HTR-8/SVneo (cell line): ENCODE results near the gene VEGFD.
A peak's percentile ranks its signal among the peaks of the same experiment; 100 is the strongest.

Source experiments
- DNase-seq: peaks from one replicate; pipeline ENCODE4 v3.0.0; 2011; ENCODE audit warnings: low spot score, mixed read lengths; ENCODE audit not compliant: insufficient read length
- FAIRE-seq: peaks from 2 replicates; lab custom pipeline; 2011; peaks lifted over from hg19 to GRCh38; lab: Jason Lieb, UNC

Gene VEGFD

DNA sequence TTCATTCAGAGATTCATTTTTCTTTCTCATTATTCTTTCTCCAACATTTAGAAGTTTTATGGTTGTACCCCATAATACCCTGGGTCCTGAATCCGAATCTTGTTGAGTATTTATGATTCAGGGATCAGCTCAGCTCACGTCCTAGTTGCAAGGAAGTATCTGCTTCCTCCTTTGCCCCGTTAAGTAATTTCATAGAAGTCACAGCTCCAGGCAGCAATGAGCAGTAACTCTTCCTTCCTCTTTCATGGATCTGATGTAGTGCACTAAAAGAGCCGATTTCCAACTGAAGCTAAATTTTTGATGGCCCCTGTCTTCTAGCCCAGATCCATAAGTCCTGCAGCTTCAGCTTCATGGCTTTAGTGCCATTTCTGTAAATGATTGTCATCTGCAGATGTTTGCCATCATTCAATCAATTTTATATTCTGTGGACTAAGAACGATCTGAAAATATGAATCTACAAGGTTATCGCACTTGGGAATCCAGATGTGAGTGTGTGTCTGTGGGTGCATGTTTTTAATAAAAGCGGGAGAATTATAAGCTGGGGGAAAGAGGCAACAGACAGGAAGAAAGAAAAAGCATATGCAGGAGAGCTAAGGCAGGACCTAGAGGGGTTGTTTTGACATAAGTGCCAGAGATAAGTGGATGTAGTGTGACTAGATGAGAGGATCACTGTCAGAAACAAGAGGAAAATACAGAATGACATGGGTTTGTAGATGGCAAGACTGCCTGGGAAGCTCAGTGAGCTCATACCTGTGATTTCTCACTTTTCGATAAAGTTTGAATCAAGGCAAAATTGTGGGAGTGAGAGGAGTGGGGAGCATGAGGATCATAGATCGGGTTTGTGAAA lies 17.5 kb downstream of the VEGFD start:
- no peak for DNase-seq

DNA sequence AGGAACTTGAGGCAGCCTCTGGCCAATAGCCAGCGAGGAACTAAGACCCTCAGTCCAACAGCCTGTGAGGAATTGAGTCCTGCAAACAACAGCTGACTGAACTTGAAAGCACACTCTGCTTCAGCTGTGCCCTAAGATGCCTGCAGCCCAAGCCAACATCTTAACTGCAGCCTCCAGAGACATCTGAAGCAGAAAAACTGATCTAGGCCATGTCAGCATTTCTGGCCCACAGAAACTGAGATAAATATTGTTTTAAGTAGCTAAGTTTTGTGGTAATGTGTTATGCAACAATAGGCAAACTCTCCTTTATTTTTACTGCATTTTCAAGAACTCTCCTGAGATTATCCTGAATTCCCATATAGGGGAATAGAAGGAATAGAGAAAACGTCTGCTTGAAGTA lies 24.5 kb downstream of the VEGFD start:
- FAIRE-seq: no peak

More for the DNA sequence above, 17.5 kb downstream of the VEGFD start:
- no peak for FAIRE-seq

DNA sequence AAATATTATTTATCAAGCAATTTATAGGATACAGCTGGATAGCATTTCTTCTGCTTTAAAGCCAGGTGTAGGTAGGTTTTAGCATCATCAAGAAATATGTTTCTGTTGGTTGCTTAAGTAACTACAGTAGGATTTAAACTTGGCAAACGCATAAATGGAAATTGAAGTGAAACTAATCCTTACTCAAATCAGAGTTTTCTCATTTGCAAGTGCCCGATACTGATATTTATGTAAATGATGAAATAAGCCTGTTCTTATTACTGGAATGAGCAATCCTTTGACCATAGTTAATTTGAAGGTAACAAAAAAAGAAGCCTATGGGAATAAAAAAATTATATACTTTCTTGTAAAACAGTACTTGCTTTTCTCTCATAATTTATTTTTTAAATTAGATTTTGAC lies 25.7 kb downstream of the VEGFD start:
- DNase-seq (no peak), FAIRE-seq (no peak)

More for the DNA sequence above, 24.5 kb downstream of the VEGFD start:
- no peak for DNase-seq

DNA sequence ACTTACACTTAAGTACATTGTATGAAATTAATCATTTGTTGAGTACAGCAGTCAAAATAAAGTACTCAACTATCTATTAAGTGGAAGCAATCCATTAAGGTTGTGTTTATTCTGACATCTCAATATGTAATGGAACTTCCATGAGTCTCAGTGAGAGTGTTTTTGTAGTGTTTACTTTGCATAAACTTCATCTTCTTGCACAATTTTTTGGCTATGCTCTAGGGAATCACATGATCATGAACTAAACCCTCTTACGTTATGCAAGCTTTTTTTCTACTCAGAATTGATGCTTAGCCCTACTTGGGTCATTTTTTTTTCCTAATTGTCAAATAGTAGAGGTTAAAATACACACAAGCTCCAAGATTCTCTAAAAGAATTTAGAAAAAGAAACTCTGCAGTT lies 27.8 kb downstream of the VEGFD start:
- no peak for DNase-seq
- no peak for FAIRE-seq

DNA sequence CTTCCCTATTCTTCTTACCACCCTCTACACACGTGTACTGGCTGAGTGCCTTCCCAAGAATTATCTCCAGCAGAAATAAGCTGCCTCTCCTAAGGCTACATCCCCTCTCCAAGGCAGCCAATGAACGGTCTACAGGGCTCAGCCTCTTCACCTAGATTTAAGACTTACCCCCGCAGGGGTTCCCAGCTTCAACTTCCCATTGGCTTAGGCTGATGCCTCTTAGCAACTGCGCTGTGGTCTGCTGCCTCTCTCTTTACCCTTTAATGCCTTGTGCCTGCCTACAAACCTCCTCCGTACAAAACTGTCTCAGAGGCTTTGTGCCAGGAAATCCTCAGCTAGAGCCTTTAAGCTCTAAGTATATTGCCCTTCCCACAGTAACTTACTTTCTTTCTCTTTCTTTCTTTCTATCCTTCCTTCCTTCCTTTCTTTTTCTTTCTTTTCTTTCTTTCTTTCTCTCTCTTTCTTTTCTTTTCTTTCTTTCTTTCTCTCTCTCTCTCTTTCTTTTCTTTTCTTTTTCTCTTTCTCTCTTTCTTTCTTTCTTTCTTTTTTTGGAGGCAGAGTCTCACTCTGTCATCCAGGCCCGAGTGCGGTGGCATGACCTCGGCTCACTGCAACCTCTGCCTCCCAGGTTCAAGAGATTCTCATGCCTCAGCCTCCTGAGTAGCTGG lies 33.8 kb downstream of the VEGFD start:
- FAIRE-seq (no peak), DNase-seq (no peak)

DNA sequence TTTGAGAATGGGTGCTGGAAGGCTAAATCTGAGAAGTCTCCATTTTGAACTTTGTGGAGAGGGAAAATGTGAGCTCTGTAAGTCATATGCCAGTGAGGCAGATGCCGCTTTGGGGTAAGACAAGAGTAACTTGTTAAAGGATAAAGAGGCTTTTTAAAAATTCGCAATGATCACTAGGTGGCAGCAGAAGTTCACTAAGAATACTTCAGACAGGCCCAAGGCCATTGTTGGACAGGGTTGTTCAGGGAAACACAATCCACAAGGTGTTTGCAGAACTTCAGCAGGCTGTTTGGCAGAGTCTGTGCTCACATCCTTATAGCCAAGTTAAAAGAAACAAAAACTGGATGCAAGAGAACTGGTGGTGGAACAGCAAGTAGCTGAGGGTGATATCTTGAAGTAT lies 35.2 kb downstream of the VEGFD start:
- DNase-seq (peak; percentile 47), FAIRE-seq (no peak)

DNA sequence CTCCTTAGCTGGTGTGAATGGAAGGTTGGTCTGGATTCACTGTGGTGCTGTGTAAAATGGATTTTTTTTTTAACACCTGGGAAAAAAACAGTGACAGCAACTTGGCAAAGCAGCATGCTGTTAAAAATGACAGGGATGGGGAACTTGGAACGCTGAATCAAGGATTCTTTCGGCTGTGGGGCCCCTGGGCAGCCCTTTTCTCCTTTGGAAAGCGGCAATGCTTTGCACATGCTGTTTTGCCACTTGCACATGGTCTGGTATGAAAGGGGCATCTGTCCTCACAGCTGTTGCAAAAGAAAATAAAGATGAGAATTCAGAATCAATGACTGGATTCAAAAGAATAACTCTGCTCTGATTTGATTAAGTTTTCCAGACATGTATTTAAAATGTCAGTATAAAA lies 38.2 kb downstream of the VEGFD start:
- no peak for DNase-seq
- FAIRE-seq: no peak

DNA sequence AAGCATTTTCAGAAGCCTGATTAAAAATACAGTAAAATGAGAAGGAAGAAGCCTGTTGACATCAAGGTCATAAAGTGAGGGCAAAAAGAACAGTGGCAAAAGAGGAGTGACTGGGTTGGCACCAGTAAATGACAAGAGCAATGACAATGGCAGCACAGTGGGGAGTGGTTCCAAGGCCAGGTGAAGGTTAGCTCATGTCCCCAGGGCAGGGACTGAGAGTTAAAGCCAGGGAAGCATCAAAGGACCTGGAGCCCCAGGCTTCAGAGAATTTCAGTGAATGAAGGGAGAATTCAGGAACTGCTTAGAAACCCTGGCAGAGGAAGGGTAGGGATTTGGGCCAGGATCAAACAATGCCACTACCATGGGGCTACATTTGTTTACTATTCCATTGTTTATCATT lies 40.1 kb downstream of the VEGFD start:
- FAIRE-seq (no peak), DNase-seq (no peak)

DNA sequence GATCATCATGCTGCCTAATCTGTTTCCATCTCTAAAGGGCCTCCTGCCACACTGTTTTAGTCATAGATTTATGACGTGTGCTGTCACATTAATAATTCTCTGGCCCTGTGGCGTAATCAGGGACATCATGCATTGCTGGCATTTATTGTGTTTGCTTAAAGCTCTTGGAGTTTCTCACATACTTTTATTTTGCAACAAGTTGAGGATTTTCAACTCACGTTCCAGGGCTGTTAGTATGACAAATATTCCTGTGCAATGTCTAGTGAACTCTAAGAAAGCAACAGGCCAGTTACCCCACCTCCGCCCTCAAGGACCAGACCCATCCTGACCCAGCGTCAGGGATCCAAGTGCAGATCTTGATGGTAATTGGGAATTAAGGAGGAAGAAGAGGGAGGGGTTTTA lies 41.1 kb downstream of the VEGFD start:
- no peak for FAIRE-seq

DNA sequence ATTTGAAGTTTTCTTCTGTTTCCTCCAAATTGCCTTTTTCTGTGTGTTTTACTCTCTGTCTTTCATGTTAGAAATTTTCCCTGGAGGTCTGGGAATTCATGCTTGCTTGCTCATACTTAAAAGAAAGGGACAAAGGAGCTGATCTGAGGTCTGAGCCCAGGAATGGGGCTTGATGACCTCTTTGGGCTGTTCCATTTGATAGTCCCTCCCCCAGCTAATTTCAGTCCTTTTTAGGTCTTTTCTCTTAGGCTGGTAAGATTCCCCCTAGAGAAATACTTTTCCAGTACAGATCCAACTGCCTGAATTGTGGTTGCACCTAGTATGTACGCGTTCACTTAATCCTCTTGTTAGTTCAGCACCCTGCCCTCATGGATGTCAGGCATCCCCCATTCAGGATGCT lies 43.3 kb downstream of the VEGFD start:
- DNase-seq: no peak
- no peak for FAIRE-seq

More for the DNA sequence above, 41.1 kb downstream of the VEGFD start:
- DNase-seq: no peak

DNA sequence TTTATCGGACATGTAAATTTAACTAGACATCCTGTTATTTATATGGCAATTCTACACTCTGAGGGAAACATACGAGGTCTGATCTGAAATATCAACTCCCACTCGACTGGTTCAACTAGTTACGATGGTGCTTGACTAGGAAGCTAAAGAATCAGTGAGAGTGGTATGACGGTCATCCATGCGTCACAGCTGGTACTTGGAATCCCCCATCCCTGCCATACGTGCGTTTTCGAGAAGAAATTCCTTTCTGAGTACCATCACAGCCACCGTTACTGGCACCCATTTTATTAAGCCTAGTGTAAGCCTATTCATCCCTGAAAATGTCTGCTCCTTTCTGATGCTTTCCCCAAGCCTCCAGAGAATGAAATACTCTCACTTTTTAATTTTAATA lies 48.2 kb downstream of the VEGFD start:
- FAIRE-seq (peak; percentile 44), DNase-seq (no peak)

DNA sequence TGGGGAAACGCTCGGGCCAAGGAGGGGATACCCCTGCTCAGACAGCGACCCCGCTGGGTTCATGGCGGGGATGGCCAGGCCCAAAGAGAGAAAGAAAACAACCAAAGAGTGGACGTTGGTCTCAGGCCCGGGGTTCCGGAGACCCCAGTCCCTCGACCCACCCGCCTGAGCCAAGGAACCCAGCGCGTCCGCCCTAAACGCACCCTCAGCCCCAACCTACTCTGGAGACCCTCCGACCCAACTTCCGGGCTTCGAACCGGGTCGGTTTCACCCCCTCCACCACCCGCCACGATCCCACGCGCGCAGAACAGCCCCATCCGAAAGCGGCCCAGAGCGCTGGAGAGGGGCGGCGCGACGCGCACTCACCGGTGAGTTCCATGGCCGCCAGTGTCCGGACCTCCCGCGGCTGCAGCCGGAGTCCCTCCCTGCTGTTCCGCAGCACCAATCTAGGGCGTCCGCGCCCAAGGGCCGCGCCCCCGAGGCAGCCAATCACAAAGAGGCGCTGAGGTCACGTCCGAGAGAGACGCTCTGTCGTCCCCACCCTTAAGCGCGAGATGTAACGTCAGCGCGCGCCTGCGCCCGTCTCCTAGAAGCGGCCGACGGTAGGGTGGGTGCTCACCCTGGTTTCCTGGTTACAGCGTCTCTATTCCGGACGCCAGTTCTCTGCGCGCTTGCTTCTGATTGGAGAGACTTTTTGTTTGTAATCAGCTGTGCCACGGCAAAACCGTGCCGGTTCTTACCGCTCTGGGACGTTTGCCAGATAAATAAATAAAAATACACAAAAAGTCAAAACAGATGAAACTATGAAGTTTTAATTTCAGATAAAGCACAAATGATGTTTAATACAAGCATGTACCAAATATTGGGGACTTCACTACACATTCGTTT lies 48.8 kb downstream of the VEGFD start, which contains the start of gene PIGA:
PIGA (minus strand) TSS at position 389 of the 888 bp plus-strand sequence. CDS start 3,593 bp downstream, outside the sequence.
- DNase-seq (peak; percentile 69), FAIRE-seq (peak; percentile 63)

DNA sequence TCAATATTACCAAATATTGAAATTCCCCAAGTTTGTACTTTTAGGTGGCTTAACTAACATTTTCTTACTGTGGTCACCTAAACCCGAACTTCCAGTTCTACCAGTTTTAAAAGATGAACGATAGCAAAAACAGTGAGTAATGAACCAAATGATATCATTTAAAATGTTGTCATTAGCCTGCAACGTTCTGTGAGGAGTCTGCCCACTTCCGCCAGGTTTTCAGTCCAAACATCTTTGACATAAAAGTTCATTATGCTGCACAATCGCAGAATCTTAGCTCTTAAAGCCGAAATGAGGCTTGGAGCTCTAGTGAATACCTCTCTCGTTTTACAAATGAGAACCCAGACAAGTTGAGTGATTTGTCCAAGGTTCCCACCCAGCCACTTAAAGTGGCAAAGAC lies 49.7 kb downstream of the VEGFD start:
- no peak for DNase-seq
- FAIRE-seq: no peak

DNA sequence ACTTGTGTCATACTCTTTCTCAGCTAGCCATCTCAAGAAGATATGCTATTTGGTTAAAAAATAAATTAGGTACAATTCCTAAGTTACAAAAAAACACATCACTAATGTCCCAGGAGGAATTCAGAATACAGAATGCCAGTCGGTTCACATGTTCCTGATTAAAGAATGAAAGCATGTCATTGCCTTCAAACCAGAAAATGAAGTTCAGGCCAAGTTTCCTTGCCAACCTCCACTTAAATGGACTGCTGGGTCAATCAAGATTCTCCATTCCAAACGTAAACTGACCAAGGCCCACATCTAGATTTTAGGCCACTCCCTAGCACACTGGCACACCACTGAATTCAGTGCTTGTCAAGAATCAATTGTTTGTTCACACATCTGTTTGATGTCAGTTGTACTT lies 55.4 kb downstream of the VEGFD start:
- no peak for DNase-seq
- FAIRE-seq: peak; percentile 31

DNA sequence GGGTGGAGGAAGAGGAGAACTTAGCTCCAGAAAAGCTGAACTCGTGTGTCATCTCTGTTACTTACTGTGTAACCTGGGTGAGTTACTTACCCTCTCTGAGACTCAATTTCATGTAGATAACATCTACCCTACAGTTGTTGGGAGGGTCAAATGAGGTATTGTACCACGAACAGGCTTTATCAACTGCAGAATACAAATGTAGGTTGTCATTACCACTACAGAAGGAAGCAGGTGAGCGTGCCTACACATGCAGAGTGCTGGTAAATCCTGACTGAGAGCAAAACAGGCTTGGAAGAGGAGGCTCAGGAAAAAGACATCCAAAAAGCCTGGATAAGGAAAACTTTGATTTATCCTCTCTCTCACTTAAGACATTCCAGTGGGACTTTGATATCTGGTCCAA lies 56.1 kb downstream of the VEGFD start:
- no peak for DNase-seq
- FAIRE-seq: no peak

DNA sequence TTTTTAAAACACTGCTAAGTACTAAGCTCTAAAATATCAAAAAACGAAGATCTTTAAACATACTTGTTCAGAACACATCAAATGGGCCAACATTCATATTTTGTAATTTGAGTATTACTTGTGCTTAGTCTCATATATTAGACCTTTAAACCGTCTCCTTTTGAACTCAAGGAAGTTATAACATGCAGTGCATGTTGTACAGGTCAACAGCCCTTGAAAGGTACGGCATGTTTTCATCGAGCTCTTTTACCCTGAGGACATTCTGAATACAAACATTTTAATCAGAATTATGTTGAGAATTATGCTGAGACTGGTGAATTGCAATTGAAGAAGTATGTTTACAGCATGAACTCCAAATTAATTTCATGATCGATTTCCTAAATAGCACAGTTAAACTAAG lies 61.7 kb downstream of the VEGFD start:
- DNase-seq: no peak
- FAIRE-seq: no peak

DNA sequence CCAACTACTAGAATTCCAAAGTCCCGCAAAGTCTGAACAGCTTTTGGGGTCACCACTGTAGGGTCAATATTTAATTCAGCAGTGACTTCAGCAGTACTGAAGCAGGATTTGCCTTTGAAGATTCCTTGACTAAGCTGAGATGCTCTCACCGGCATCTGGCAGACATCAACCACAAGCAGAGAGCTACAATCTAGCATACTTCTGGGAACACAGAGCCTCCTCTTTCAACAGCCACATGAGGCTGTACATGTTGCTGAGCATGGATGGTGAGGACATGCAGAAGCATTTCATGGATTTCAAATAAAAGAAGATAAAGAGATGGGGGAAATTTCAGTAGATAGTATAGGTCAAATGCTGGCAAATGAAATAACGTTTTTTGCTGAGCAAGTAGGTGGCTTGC lies 62.1 kb downstream of the VEGFD start:
- no peak for FAIRE-seq
- DNase-seq: no peak

DNA sequence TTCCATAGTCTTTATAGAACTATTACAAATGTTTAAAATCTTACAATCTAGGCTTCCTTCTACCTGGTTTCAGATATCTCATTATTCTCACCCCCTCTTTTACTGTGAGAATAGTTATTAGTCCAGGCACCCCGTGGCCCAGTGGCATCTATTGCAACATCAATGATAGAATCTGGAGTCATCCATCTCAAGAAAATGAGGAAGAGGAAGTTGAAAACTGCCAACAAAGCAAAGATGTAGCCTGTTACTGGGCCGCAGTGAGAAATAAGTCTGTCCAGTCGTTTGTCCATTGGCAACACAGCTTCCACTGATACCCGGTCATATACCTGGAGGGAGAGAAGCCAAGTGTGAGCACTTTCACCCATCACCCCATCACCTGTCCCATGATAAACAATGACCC lies 62.8 kb downstream of the VEGFD start:
- no peak for DNase-seq
- FAIRE-seq: no peak

DNA sequence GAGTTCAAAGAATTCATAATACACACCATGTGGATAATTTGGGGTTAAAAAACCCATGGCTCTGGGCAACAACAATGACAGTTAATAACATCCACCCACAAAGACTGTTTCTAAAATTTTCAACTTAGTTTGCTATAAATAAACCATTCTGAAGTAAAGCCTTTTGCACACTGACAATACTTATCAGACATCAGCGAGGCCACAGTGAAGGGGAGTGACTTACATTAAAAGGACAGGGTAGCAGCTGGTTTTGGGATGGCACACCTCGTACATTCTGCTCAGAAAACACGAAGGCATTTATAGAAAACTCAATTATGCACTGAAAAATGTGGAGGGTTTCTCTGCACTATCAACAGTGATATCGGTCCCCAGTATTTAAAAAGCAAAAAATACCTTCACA lies 63.9 kb downstream of the VEGFD start:
- no peak for DNase-seq
- no peak for FAIRE-seq

DNA sequence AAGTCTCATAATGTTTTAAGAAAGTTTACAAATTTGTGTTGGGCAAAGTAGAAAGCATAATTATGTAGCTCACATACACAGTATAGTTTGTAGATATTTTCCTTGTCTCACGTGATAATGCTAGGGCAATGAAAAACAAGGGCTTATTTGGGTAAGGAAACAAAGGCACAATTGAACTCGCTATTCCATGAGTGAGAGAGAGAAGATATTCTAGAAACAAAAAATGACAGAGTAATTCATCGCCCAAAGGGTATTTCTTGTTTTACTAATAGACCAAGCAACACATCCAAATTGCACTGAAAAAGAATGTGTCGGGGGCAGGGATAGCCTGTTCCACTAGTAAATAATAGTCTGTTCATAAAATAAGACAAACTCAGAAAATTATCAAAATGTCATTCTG lies 65.1 kb downstream of the VEGFD start:
- FAIRE-seq (no peak), DNase-seq (no peak)

DNA sequence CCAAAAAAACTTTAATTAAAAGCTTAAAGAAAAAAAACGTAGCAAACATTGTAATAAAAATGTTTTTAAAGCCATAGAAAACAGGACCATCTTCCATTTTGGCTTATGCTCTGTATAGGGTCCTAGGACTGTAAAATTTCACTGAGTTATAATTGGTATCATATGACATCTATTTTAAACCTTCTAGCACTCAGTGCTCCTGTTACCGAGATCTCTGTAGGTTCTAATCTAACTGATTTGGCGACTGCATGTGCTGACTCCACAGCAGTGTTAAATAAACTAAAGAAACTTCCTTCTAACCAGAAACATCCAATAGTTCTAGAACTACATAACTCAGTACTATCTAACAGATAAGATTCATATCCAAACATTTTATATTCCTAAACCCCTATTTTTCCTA lies 68.7 kb downstream of the VEGFD start, which contains the start of gene ASB11:
ASB11 (minus strand) TSS at position 132 of the 400 bp plus-strand sequence; CDS start at position 97, 35 bp downstream.
- no peak for FAIRE-seq
- no peak for DNase-seq
